SU-DHL-6 (cell line): ENCODE results near the gene HCFC1.

Experiments
- H2AFZ ChIP-seq: fragments of 200-600 bp; sonication (generic); 2 replicates; pipeline ENCODE4 v1.6.1; 2014; ENCODE audit warnings: low read depth, mild to moderate bottlenecking, moderate library complexity, mixed read lengths, antibody characterized with exemption, low read length; ENCODE audit not compliant: severe bottlenecking
- H3F3A ChIP-seq: fragments of 200-600 bp; shearing (Covaris generic); 2 replicates; pipeline ENCODE4 v1.6.0; 2016; ENCODE audit warnings: antibody characterized with exemption, mild to moderate bottlenecking; ENCODE audit not compliant: insufficient read depth
- H3K27ac ChIP-seq: fragments of 200-600 bp; sonication (generic); 2 replicates; pipeline ENCODE4 v1.5.1; 2016; ENCODE audit warnings: low read depth, mild to moderate bottlenecking, low read length, moderate library complexity, mixed read lengths
- H3K27me3 ChIP-seq: fragments of 200-600 bp; sonication (generic), shearing (Covaris generic); 2 replicates; pipeline ENCODE4 v1.6.0; 2014; ENCODE audit warnings: mild to moderate bottlenecking, low read length
- H3K36me3 ChIP-seq: fragments of 200-600 bp; sonication (generic); 2 replicates; pipeline ENCODE4 v1.6.1; 2014; ENCODE audit warnings: mild to moderate bottlenecking, low read length, mixed read lengths
- H3K4me2 ChIP-seq: fragments of 300-600, 200-600 bp; shearing (Covaris generic), sonication (generic); 2 replicates; pipeline ENCODE4 v1.6.0; 2014; ENCODE audit warnings: low read length, low read depth, mild to moderate bottlenecking; ENCODE audit not compliant: poor library complexity, severe bottlenecking
- H3K4me3 ChIP-seq: fragments of 200-600 bp; sonication (generic); 2 replicates; pipeline ENCODE4 v1.5.1; 2014; ENCODE audit warnings: antibody characterized with exemption, low read length, mild to moderate bottlenecking, mixed read lengths; ENCODE audit not compliant: insufficient read depth, poor library complexity, severe bottlenecking
- H3K79me2 ChIP-seq: fragments of 200-600 bp; sonication (generic); 2 replicates; pipeline ENCODE4 v1.6.1; 2014; ENCODE audit warnings: mild to moderate bottlenecking, low read length, moderate library complexity; ENCODE audit not compliant: insufficient read depth
- H3K9ac ChIP-seq: fragments of 200-600 bp; sonication (generic); 2 replicates; pipeline ENCODE4 v1.7.0; 2014; ENCODE audit warnings: mild to moderate bottlenecking, low read length
- H3K9me2 ChIP-seq: fragments of 200-600 bp; sonication (generic); replicated peaks from 2 replicates; pipeline ENCODE4 v1.6.1; 2014; ENCODE audit warnings: low read length; ENCODE audit not compliant: insufficient read depth
- H3K9me3 ChIP-seq: fragments of 200-600 bp; sonication (generic); 2 replicates; pipeline ENCODE4 v1.6.1; 2014; ENCODE audit warnings: low read length, mixed read lengths; ENCODE audit not compliant: insufficient read depth
- H4K20me1 ChIP-seq: fragments of 200-600 bp; sonication (generic); 2 replicates; pipeline ENCODE4 v1.6.1; 2014; ENCODE audit warnings: low read depth, mild to moderate bottlenecking, antibody characterized with exemption, low read length, moderate library complexity, mixed read lengths
- CTCF ChIP-seq: fragments of 200-600 bp; sonication (generic); IDR thresholded peaks from one replicate; pipeline ENCODE4 v1.5.1; 2017; ENCODE audit warnings: antibody characterized with exemption, mild to moderate bottlenecking, low read length, moderate library complexity; ENCODE audit not compliant: insufficient read depth, poor library complexity, severe bottlenecking
- EZH2phosphoT487 ChIP-seq: fragments of 200-600 bp; sonication (generic), shearing (Covaris generic); conservative IDR thresholded peaks from 2 replicates; pipeline ENCODE4 v1.6.1; 2018; ENCODE audit warnings: mild to moderate bottlenecking, antibody characterized with exemption, low read length, moderate library complexity, mixed read lengths

HCFC1 gene

GRCh38 chrX:154019633-154020528 lies 48.3 kb upstream of the HCFC1 start, which contains the start of gene IRAK1:
Gene IRAK1 (minus strand): TSS chrX:154019902. CDS start chrX:154019812, 90 bp downstream.
- Histone ChIP-seq H3F3A (peaks cover 7% of the 10 kb centered on the region), H3K9ac (peak within 1 kb of the TSS; percentile 91), H3K27ac (peak within 1 kb of the TSS; percentile 81), H3K27me3 (no peaks in the 10 kb centered on the region), H3K9me2 (no peaks in the 10 kb centered on the region), H3K9me3 (no peaks in the 10 kb centered on the region), H3K4me2 (peak within 1 kb of the TSS; percentile 94), H3K36me3 (no peaks in the 10 kb centered on the region), H4K20me1 (no peaks in the 10 kb centered on the region), H2AFZ (no peak within 1 kb of the TSS), H3K79me2 (peaks cover 15% of the 10 kb centered on the region; the same call in 1 of the 2 replicates), H3K4me3 (peak within 1 kb of the TSS; percentile 76)
- no peak for TF ChIP-seq EZH2phosphoT487
- TF ChIP-seq CTCF: no peak

GRCh38 chrX:154019061-154019621 lies 47.5 kb upstream of the HCFC1 start:
- Histone ChIP-seq H2AFZ (no peak overlapping the region), H3K36me3 (no peaks in the 10 kb centered on the region), H3F3A (peaks cover 7% of the 10 kb centered on the region), H3K27me3 (no peaks in the 10 kb centered on the region), H3K9ac (peak overlapping the region; percentile 91), H3K9me2 (no peaks in the 10 kb centered on the region), H4K20me1 (no peaks in the 10 kb centered on the region), H3K4me2 (peak overlapping the region; percentile 94), H3K9me3 (no peaks in the 10 kb centered on the region), H3K79me2 (peaks cover 15% of the 10 kb centered on the region; the same call in 1 of the 2 replicates), H3K4me3 (peak overlapping the region; percentile 76), H3K27ac (peak overlapping the region; percentile 81)
- TF ChIP-seq EZH2phosphoT487 (no peak), CTCF (no peak)

- no peaks in the 10 kb centered on the region for H3K9me2 ChIP-seq
- no peaks in the 10 kb centered on the region for H3K36me3 ChIP-seq
- peak overlapping the region; percentile 81 for H3K27ac ChIP-seq
- peak overlapping the region; percentile 91 for H3K9ac ChIP-seq
- H3K79me2 ChIP-seq: peaks cover 15% of the 10 kb centered on the region; the same call in 1 of the 2 replicates
- no peaks in the 10 kb centered on the region for H3K27me3 ChIP-seq
- H3K9me3 ChIP-seq: no peaks in the 10 kb centered on the region
- no peak for TF ChIP-seq EZH2phosphoT487
- TF ChIP-seq CTCF: no peak
- peak overlapping the region; percentile 76 for H3K4me3 ChIP-seq
- no peaks in the 10 kb centered on the region for H4K20me1 ChIP-seq
- peak overlapping the region; percentile 94 for H3K4me2 ChIP-seq
- H2AFZ ChIP-seq: no peak overlapping the region
- H3F3A ChIP-seq: peaks cover 7% of the 10 kb centered on the region
These were observed 47.0 kb upstream of the HCFC1 start for GRCh38 chrX:154018518-154019060.
